Liver (tissue), 9 donors: ENCODE results near the gene MAP1LC3C. TPM values are rescaled to one million over a fixed set of nuclear protein-coding genes. Genes with fewer than 3 reads are reported as not detected.

Source experiments
- DNase-seq: peaks from one replicate; pipeline ENCODE4 v3.0.0-alpha.2; 2017; ENCODE audit warnings: low spot score
- H3K27ac ChIP-seq, 2 donors: one replicate each; pipeline ENCODE4 v1.7.0; 2013; ENCODE audit warnings: inconsistent platforms in 2 of 2, low read length in 2 of 2, control low read depth in 1 of 2, low read depth in 1 of 2, mild to moderate bottlenecking in 1 of 2
- H3K27me3 ChIP-seq, 4 donors: one replicate each; pipeline versions ENCODE4 v1.6.1 to v1.7.0; 2013; ENCODE audit warnings: low read length in 3 of 4, inconsistent platforms in 1 of 4, mild to moderate bottlenecking in 1 of 4, moderate library complexity in 1 of 4; ENCODE audit not compliant: control insufficient read depth in 4 of 4, insufficient read depth in 4 of 4
- H3K36me3 ChIP-seq, 4 donors: one replicate each; pipeline versions ENCODE4 v1.6.1 to v1.7.0; 2013; ENCODE audit warnings: low read length in 3 of 4, mild to moderate bottlenecking in 3 of 4, low read depth in 1 of 4, moderate library complexity in 1 of 4; ENCODE audit not compliant: control insufficient read depth in 4 of 4, insufficient read depth in 3 of 4
- H3K4me1 ChIP-seq, 4 donors: one replicate each; pipeline versions ENCODE4 v1.6.1 to v1.7.0; 2013; ENCODE audit warnings: low read length in 3 of 4, mild to moderate bottlenecking in 3 of 4, moderate library complexity in 1 of 4; ENCODE audit not compliant: control insufficient read depth in 4 of 4, insufficient read depth in 4 of 4
- H3K4me3 ChIP-seq, 3 donors: one replicate each; pipeline versions ENCODE4 v1.6.1 to v1.7.0; 2013; ENCODE audit warnings: low read length in 3 of 3, control low read depth in 1 of 3, low read depth in 1 of 3, mild to moderate bottlenecking in 1 of 3
- H3K9ac ChIP-seq, 2 donors: one replicate each; pipeline ENCODE4 v1.7.0; 2013; ENCODE audit warnings: low read length in 2 of 2, mild to moderate bottlenecking in 2 of 2, moderate library complexity in 2 of 2, control low read depth in 1 of 2, low read depth in 1 of 2
- H3K9me3 ChIP-seq, 4 donors: one replicate each; pipeline versions ENCODE4 v1.6.1 to v1.7.0; 2013; ENCODE audit warnings: low read length in 3 of 4; ENCODE audit not compliant: control insufficient read depth in 4 of 4
- EGR1 ChIP-seq, 2 donors: IDR thresholded peaks; 2 replicates each; pipeline ENCODE4 v1.6.1; 2016 to 2018; ENCODE audit warnings: antibody characterized with exemption in 2 of 2, low read depth in 2 of 2
- FOXA1 ChIP-seq: IDR thresholded peaks from 2 replicates; pipeline ENCODE4 v1.6.1; 2016; ENCODE audit warnings: antibody characterized with exemption
- FOXA2 ChIP-seq: IDR thresholded peaks from 2 replicates; pipeline ENCODE4 v1.6.1; 2016; ENCODE audit warnings: antibody characterized with exemption
- GABPA ChIP-seq, 2 donors: IDR thresholded peaks in 1 of 2; conservative IDR thresholded peaks in 1 of 2; 2 replicates each; pipeline ENCODE4 v1.6.1; 2016; ENCODE audit warnings: antibody characterized with exemption in 2 of 2, mild to moderate bottlenecking in 1 of 2, moderate library complexity in 1 of 2
- HNF4A ChIP-seq, 2 donors: conservative IDR thresholded peaks; 2 replicates each; pipeline ENCODE4 v1.6.1; 2016; ENCODE audit warnings: antibody characterized with exemption in 2 of 2, mild to moderate bottlenecking in 2 of 2
- HNF4G ChIP-seq: IDR thresholded peaks from 2 replicates; pipeline ENCODE4 v1.6.1; 2016; ENCODE audit warnings: antibody characterized with exemption
- JUND ChIP-seq, 2 donors: IDR thresholded peaks; 2 replicates each; pipeline ENCODE4 v1.6.1; 2016; ENCODE audit warnings: antibody characterized with exemption in 2 of 2
- NR2F2 ChIP-seq: IDR thresholded peaks from 2 replicates; pipeline ENCODE4 v1.6.1; 2016; ENCODE audit warnings: antibody characterized with exemption
- RAD21 ChIP-seq, 2 donors: IDR thresholded peaks; 2 replicates each; pipeline ENCODE4 v1.6.1; 2016; ENCODE audit warnings: antibody characterized with exemption in 2 of 2, mild to moderate bottlenecking in 2 of 2
- RXRA ChIP-seq, 2 donors: IDR thresholded peaks; 2 replicates each; pipeline ENCODE4 v1.6.1; 2017 to 2018; ENCODE audit warnings: antibody characterized with exemption in 2 of 2, mild to moderate bottlenecking in 1 of 2
- SP1 ChIP-seq: IDR thresholded peaks from 2 replicates; pipeline ENCODE4 v1.6.1; 2018; ENCODE audit warnings: antibody characterized with exemption, mild to moderate bottlenecking
- TAF1 ChIP-seq: conservative IDR thresholded peaks from 2 replicates; pipeline ENCODE4 v1.6.1; 2016; ENCODE audit warnings: antibody characterized with exemption, mild to moderate bottlenecking
- YY1 ChIP-seq: IDR thresholded peaks from 2 replicates; pipeline ENCODE4 v1.6.1; 2016; ENCODE audit warnings: antibody characterized with exemption, mild to moderate bottlenecking
- WGBS: extraction: QIAGEN DNeasy Blood & Tissue Kit; methylation state at CpG from one replicate; pipeline ENCODE4 v1.1.7; 2013; 5-methylcytosine and 5-hydroxymethylcytosine counted together
- polyA plus RNA-seq, 2 donors: library from polyadenylated mRNA; stranded (reverse) in 1 of 2; unstranded in 1 of 2; fragments of 200-250 nt in 1 of 2; fragments of >200 nt in 1 of 2; fragmentation: Nextera tagmentation in 1 of 2; extraction: Ambion mirVana in 1 of 2; gene quantifications; one replicate each; pipeline versions ENCODE4 v1.2.1 to v1.2.3, GENCODE V29; 2013 to 2015
- total RNA-seq, 2 donors: library from RNA; depleted of rRNA; stranded (reverse); fragments of >200 nt; gene quantifications; one replicate each; pipeline ENCODE4 v1.2.3, GENCODE V29; 2014
- TF ChIP-seq, protein P1 (sequence below): IDR thresholded peaks from 2 replicates; pipeline ENCODE4 v1.6.1; 2016; ENCODE audit warnings: antibody characterized with exemption
- TF ChIP-seq, protein P2 (sequence below): IDR thresholded peaks from 2 replicates; pipeline ENCODE4 v1.6.1; 2016; ENCODE audit warnings: antibody characterized with exemption, mild to moderate bottlenecking
- TF ChIP-seq, protein P3 (sequence below): IDR thresholded peaks from 2 replicates; pipeline ENCODE4 v1.6.1; 2016; ENCODE audit warnings: antibody characterized with exemption
- TF ChIP-seq, protein P4 (sequence below): IDR thresholded peaks from 2 replicates; pipeline ENCODE4 v1.6.1; 2016; ENCODE audit warnings: antibody characterized with exemption
- TF ChIP-seq, protein P5 (sequence below): fragments of 150-350 bp; IDR thresholded peaks from 2 replicates; pipeline ENCODE4 v1.5.1; 2017; ENCODE audit warnings: improper control_type of control experiment, low read depth, low read length; ENCODE audit not compliant: missing input control
- donor health status: healthy.
- donor health status: healthy.
- donor health status: healthy.
- donor health status: healthy.
- donor health status: healthy.

Gene MAP1LC3C
- total and polyA plus RNA-seq, 4 donors: not detected

DNA sequence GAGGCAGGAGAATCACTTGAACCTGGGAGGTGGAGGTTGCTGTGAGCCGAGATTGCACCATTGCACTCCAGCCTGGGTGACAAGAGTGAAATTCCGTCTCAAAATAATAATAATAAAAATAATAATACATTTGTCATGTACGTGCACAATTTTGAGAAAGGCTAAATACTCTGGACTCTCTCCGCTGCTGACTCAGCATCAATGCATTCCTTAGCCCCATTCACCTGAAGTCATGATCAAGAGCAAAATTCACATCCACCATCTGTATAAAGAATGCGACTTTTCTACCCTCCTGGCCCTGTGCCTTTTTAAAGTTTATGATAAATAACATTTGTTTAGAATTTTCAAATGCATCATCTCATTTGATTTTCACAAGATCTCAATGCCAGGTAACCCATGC is 35.5 kb upstream of the MAP1LC3C start:
- WGBS: 81% methylated on average over 5 of the region's 5 CpGs
- TF ChIP-seq RXRA (IDR thresholded peaks at IDR 0.05) (no peak), YY1 (no peak), JUND (IDR thresholded peaks at IDR 0.05) (no peak), SP1 (no peak), HNF4A (conservative IDR thresholded peaks at IDR 0.05) (no peak), RAD21 (IDR thresholded peaks at IDR 0.05) (no peak), NR2F2 (no peak), FOXA1 (no peak), GABPA (IDR thresholded peaks at IDR 0.05 in 1 of 2, conservative IDR thresholded peaks at IDR 0.05 in 1 of 2) (no peak), HNF4G (no peak), TAF1 (no peak), FOXA2 (no peak), EGR1 (IDR thresholded peaks at IDR 0.05; ENCODE audit: low read depth in 2 of 2) (no peak)
- TF ChIP-seq, protein P1, sequence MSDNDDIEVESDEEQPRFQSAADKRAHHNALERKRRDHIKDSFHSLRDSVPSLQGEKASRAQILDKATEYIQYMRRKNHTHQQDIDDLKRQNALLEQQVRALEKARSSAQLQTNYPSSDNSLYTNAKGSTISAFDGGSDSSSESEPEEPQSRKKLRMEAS: no peak
- TF ChIP-seq, protein P2, sequence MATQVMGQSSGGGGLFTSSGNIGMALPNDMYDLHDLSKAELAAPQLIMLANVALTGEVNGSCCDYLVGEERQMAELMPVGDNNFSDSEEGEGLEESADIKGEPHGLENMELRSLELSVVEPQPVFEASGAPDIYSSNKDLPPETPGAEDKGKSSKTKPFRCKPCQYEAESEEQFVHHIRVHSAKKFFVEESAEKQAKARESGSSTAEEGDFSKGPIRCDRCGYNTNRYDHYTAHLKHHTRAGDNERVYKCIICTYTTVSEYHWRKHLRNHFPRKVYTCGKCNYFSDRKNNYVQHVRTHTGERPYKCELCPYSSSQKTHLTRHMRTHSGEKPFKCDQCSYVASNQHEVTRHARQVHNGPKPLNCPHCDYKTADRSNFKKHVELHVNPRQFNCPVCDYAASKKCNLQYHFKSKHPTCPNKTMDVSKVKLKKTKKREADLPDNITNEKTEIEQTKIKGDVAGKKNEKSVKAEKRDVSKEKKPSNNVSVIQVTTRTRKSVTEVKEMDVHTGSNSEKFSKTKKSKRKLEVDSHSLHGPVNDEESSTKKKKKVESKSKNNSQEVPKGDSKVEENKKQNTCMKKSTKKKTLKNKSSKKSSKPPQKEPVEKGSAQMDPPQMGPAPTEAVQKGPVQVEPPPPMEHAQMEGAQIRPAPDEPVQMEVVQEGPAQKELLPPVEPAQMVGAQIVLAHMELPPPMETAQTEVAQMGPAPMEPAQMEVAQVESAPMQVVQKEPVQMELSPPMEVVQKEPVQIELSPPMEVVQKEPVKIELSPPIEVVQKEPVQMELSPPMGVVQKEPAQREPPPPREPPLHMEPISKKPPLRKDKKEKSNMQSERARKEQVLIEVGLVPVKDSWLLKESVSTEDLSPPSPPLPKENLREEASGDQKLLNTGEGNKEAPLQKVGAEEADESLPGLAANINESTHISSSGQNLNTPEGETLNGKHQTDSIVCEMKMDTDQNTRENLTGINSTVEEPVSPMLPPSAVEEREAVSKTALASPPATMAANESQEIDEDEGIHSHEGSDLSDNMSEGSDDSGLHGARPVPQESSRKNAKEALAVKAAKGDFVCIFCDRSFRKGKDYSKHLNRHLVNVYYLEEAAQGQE: no peak
- TF ChIP-seq, protein P3, sequence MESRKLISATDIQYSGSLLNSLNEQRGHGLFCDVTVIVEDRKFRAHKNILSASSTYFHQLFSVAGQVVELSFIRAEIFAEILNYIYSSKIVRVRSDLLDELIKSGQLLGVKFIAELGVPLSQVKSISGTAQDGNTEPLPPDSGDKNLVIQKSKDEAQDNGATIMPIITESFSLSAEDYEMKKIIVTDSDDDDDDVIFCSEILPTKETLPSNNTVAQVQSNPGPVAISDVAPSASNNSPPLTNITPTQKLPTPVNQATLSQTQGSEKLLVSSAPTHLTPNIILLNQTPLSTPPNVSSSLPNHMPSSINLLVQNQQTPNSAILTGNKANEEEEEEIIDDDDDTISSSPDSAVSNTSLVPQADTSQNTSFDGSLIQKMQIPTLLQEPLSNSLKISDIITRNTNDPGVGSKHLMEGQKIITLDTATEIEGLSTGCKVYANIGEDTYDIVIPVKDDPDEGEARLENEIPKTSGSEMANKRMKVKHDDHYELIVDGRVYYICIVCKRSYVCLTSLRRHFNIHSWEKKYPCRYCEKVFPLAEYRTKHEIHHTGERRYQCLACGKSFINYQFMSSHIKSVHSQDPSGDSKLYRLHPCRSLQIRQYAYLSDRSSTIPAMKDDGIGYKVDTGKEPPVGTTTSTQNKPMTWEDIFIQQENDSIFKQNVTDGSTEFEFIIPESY: no peak
- TF ChIP-seq, protein P4, sequence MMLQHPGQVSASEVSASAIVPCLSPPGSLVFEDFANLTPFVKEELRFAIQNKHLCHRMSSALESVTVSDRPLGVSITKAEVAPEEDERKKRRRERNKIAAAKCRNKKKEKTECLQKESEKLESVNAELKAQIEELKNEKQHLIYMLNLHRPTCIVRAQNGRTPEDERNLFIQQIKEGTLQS: no peak
- TF ChIP-seq, protein P5, sequence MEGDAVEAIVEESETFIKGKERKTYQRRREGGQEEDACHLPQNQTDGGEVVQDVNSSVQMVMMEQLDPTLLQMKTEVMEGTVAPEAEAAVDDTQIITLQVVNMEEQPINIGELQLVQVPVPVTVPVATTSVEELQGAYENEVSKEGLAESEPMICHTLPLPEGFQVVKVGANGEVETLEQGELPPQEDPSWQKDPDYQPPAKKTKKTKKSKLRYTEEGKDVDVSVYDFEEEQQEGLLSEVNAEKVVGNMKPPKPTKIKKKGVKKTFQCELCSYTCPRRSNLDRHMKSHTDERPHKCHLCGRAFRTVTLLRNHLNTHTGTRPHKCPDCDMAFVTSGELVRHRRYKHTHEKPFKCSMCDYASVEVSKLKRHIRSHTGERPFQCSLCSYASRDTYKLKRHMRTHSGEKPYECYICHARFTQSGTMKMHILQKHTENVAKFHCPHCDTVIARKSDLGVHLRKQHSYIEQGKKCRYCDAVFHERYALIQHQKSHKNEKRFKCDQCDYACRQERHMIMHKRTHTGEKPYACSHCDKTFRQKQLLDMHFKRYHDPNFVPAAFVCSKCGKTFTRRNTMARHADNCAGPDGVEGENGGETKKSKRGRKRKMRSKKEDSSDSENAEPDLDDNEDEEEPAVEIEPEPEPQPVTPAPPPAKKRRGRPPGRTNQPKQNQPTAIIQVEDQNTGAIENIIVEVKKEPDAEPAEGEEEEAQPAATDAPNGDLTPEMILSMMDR: no peak
- DNase-seq: no peak
- Histone ChIP-seq H3K4me1 (no peaks in the 10 kb centered on the region), H3K27ac (no peak overlapping the region), H3K9ac (no peak overlapping the region), H3K9me3 (no peaks in the 10 kb centered on the region), H3K4me3 (no peak overlapping the region), H3K27me3 (no peaks in the 10 kb centered on the region), H3K36me3 (no peaks in the 10 kb centered on the region)
